ENCODE results near the gene ATP1B2.

DNA sequence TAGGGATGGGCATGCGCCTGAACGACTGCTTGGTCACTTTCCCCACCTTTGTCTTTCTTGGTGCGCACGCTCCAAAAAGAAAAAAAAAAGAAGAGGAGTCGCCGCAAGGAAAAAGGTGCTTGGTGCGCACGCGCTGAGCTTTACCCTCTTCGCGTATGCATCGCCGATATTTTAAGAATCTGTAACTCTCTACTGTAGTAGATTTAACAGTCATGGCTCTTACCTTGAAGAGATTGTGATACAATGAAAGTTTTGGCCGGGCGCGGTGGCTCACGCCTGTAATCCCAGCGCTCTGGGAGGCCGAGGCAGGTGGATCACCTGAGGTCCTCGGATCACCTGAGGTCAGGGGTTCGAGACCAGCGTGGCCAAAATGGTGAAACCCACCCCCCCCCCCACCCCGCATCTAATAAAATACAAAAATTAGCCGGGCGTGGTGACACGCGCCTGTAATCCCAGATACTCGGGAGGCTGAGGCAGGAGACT lies 35.4 kb upstream of the ATP1B2 start:
- TF ChIP-seq, protein P1, sequence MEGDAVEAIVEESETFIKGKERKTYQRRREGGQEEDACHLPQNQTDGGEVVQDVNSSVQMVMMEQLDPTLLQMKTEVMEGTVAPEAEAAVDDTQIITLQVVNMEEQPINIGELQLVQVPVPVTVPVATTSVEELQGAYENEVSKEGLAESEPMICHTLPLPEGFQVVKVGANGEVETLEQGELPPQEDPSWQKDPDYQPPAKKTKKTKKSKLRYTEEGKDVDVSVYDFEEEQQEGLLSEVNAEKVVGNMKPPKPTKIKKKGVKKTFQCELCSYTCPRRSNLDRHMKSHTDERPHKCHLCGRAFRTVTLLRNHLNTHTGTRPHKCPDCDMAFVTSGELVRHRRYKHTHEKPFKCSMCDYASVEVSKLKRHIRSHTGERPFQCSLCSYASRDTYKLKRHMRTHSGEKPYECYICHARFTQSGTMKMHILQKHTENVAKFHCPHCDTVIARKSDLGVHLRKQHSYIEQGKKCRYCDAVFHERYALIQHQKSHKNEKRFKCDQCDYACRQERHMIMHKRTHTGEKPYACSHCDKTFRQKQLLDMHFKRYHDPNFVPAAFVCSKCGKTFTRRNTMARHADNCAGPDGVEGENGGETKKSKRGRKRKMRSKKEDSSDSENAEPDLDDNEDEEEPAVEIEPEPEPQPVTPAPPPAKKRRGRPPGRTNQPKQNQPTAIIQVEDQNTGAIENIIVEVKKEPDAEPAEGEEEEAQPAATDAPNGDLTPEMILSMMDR (IDR thresholded peaks at IDR 0.05), result no peak
- TF ChIP-seq POLR2A (IDR thresholded peaks at IDR 0.05), result no peak

Measured in uterus (tissue), 2 donors.